HTERT RPE-1 (cell line): ENCODE results near the gene FAM83D.

ENCODE experiments used
- in situ Hi-C: fragments of 300-500 bp; cut with MboI; formaldehyde crosslinking; loops from 4 replicates; pipeline ENCODE4 v1.14.3; 2020; ENCODE audit warnings: low sequenced_read_pairs

Gene FAM83D, protein sequence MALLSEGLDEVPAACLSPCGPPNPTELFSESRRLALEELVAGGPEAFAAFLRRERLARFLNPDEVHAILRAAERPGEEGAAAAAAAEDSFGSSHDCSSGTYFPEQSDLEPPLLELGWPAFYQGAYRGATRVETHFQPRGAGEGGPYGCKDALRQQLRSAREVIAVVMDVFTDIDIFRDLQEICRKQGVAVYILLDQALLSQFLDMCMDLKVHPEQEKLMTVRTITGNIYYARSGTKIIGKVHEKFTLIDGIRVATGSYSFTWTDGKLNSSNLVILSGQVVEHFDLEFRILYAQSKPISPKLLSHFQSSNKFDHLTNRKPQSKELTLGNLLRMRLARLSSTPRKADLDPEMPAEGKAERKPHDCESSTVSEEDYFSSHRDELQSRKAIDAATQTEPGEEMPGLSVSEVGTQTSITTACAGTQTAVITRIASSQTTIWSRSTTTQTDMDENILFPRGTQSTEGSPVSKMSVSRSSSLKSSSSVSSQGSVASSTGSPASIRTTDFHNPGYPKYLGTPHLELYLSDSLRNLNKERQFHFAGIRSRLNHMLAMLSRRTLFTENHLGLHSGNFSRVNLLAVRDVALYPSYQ

DNA sequence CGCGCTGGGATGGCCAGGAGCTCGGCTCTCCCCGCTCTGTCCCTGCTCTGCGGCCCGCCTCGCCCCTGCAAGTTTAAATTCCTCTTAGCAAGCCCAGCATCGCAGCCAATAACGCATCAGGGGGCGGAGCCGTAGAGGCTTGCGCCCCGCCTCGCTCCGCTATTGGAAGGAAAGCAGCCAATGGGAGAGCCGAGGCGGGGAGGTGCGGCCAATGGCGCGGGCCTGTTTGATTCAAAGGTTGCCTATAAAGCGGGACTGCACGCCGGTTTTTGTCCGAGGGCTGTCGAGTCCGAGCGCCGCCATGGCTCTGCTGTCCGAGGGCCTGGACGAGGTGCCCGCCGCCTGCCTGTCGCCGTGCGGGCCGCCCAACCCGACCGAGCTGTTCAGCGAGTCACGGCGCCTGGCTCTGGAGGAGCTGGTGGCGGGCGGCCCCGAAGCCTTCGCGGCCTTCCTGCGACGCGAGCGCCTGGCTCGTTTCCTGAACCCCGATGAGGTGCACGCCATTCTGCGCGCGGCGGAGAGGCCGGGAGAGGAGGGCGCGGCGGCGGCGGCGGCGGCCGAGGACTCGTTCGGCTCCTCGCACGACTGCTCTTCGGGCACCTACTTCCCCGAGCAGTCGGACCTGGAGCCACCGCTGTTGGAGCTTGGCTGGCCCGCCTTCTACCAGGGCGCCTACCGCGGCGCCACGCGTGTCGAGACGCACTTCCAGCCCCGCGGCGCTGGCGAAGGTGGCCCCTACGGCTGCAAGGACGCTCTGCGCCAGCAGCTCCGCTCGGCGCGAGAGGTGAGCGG lies at the start of gene FAM83D:
TSS of gene FAM83D (plus strand) at position 276 of the 792 bp plus-strand sequence. CDS start at position 302, 26 bp downstream.
- in situ Hi-C loops: no loop called here

DNA sequence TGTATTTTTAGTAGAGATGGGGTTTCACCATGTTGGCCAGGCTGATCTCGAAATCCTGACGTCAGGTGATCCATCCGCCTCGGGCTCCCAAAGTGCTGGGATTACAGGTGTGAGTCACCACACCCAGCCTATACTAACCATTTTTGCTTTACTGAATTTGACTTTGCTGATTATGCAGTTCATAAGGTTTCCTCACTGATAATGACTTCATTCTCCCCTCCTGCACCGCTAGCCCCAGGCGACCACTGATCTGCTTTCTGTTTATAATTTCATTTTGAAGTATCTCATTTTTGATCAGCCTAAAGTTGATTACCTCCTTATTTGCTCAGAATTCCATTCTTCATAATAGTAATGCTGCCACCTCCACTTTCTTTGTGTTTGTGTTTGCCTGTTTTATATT lies 48.7 kb upstream of the FAM83D start:
- in situ Hi-C loops: no loop called here

DNA sequence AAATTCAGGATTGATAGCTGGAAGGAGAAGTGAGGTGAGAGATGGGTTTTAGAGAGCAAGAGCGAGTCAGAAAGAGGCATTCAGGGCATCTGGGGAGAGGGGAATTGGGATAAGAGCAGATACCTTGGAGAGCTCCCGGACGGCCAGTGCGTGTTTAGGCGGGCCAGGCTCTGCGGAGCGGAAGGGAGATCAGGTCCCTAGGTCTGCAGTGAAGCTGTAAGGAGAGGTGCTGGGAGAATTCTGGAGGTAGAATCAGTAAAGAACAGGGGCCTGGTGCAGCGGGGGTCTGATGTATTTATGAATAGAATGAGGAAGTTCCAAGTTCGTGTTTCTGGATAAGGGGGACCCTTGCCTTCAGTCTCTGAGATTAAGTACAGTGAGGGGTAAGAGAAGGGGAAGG lies 47.4 kb upstream of the FAM83D start:
- in situ Hi-C loops: no loop called here

- in situ Hi-C loops: no loop called here
Measured at GRCh38 chr20:38880952-38881735, 45.1 kb upstream of the FAM83D start.

DNA sequence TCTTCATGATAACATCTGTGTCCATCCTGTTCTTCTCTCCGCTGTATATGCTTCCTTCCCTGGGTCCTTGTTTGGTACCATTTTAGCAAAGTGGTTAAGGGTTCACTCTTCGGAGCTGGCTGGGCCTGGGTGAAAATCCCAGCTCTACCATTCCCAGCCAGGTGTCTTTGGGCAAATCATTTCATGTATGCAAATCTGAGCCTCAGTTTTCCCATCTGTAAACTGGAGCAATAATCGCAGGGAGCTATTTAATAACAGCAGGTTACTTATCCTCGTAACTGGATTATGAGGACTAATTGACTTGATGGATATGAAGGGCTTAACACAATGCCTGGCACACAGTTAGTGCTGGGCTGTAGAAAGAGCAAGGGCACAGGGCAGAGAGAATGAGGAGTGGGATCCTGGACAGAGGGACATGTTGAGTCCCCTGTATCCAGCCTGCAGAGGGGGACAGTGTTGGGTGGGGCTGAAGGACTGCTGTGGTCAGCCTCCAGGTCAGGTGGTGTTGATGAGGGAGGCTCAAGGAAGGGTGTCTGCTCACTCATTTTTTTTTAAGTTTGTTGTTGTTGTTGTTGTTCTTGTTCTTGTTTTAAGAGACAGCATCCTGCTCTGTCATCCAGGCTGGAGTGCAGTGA lies 44.3 kb upstream of the FAM83D start:
- in situ Hi-C loops: no loop called here

GRCh38 chr20:38882600-38882999 lies 43.6 kb upstream of the FAM83D start:
- in situ Hi-C loops: no loop called here

DNA sequence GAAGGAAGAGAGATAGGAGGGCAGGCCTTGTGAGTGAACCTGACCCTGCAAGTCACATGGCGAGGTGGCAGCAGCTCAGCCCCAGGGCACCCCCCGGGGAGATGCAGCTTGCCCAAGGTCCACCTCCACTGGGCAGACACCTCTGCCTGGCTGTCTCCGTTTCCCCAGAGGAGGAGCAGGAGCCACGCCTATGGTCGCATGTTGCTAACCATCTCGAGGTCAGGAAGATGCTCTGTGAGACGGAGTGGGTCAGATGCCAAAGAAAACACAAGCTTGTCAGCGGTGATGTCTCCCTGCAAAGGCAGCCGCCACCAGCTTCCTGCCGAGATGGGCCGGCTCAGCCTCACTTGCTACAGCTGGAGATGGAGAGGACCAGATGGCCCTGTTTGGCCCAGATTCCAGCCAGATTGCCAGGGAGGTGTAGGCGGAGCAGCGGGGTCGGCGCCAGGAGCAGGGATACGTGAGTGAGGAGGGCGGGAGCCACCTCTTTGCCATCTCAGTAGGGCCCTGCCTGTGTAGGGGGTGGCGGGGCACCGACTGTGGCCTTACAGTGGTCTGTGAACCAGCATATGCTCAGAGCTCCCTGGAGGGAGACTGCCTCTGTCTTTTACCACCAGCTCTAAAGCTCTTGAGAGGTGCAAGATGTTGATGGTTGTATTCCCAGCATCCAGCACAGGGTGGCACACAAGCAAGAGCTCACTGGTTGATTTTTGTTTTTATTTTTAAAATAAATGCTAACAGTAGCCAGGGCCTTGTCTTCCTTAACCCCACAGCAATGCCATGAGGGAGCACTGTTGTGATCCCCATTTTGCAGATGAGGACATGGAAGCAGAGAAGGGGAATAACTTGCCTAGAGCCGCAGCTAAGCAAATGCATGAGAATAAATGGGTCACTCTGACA lies 42.9 kb upstream of the FAM83D start:
- in situ Hi-C loops: no loop called here

- in situ Hi-C loops: no loop called here
Measured at GRCh38 chr20:38883981-38884733, 42.1 kb upstream of the FAM83D start.

GRCh38 chr20:38885357-38885756 lies 40.9 kb upstream of the FAM83D start:
- in situ Hi-C loops: no loop called here

GRCh38 chr20:38888059-38888831 lies 38.0 kb upstream of the FAM83D start:
- in situ Hi-C loops: no loop called here

GRCh38 chr20:38889050-38889449 lies 37.2 kb upstream of the FAM83D start:
- in situ Hi-C loops: no loop called here

DNA sequence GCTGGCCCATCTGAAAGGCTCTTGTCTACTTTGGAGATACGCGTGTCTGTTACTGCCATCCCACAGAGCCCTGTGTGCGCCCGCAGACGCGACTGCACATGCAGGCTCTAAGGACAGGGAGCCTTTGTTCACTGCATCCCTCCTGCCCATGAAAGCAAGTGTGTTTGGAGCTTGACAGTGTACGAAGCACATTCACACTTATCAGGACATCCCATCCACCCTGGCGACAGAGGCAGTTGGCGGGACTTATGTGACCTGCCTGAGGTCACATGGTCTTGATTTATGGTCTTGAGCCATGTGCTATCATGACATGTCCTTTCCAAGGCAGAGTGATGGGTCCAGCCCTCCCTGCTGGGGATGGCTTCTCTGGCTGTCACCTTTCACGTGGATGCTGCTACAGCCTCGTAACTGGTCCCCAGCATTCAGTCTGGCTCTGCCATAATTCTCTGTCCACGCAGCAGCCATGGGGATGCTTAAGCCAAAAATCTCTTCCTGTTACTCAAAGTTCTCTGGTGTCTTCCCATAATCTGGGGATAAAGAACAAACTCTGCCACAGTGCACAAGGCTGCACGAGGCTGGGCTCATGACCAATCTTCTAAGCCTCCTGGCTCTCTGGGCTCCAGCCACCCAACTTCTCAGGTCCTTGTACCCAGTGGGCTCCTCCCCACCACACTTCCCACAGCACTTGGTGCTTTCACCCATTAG lies 36.3 kb upstream of the FAM83D start:
- in situ Hi-C loops: no loop called here

- in situ Hi-C loops: no loop called here
Measured at GRCh38 chr20:38890497-38890818, 35.8 kb upstream of the FAM83D start.

DNA sequence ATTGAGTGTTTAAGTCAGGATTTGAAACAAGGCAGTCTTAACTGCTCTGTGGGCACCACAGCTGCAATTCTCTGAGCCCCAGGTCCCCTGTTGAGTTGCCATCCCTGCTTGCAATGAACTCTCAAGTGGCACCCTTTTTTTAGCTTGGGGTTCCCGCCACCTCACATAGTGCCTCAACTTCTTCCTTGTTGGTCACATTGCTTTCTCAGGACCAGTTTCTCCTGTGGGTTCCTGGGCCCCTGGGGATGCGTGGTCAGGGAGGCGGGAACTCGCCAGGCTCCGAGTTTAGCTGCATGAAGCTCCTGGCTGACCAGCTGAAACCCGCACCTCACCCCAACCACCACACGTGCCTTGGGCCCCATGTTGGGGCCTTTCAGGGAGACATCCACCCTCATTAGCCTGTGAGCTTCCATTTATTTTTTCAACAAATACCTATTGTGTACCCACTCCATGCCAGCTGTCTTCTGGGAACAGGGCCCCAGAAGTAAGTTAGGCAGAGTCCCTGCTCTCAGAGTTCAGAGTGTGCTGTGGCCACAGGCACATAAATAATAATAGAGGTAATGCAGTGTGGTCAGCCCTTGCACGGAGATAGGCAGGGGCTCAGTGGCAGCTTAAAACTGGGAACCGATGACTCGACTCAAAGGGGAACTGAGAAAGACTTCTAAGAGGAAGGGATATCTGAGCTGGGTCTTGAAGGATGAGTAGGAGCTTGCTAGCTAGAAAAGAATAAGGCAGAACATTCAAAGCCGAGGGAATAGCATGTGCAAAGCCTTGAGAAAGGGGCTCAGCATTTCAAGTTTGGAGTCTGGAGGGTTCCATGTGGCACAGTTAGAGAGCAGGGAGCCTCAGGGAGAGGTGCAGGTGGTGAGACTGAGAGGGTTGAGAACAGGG lies 33.9 kb upstream of the FAM83D start:
- in situ Hi-C loops: no loop called here

DNA sequence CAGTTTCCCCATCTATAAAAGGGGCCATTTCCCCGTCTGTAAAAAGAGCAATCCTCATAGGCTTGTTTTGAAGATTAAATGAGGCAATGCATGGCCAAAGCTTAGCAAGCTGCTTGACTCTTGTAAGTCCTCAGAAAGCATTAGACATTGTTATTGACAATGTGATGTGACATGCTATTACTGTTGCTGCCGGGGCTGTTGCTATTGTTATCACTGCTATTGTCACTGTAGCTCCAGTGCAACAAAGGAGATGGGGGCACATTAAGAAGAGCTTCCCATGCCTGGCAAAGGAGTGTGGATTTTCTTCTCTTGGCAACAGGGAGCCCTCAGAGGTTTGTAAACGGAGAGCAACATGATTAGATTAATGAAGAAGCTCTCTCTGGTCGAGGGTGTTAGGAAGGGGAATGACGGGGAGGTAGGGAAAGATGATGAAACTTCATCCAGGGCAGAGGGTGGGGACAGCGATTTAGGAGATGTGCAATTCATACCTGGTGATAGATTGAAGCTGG lies 33.1 kb upstream of the FAM83D start:
- in situ Hi-C loops: no loop called here

- in situ Hi-C loops: no loop called here
Measured at GRCh38 chr20:38893565-38894090, 32.6 kb upstream of the FAM83D start.
